C4-2B (cell line): ENCODE measurements around the gene GALNT13.

Experiments
- CTCF ChIP-seq: fragments of 450-650 bp; conservative IDR thresholded peaks from 2 replicates; pipeline ENCODE4 v1.5.1; 2017; ENCODE audit warnings: mild to moderate bottlenecking
- ZFX ChIP-seq: fragments of 450-650 bp; IDR thresholded peaks from 2 replicates; pipeline ENCODE4 v1.6.1; 2017

GRCh38 chr2:154238252-154238651 is 366.5 kb downstream of the GALNT13 start:
- TF ChIP-seq CTCF (no peak), ZFX (no peak)
